DLD1 (cell line): ENCODE results near the gene RGPD3.
"Not testable (repeated sequence)": the region's sequence is repeated elsewhere in the genome, so short reads cannot be mapped to it uniquely, and the experiment has no call there.

Experiments
- in situ Hi-C: cut with HindIII; loops from 2 replicates; pipeline ENCODE4 v1.10.0; 2017; ENCODE audit warnings: low sequenced_read_pairs

Gene RGPD3

DNA sequence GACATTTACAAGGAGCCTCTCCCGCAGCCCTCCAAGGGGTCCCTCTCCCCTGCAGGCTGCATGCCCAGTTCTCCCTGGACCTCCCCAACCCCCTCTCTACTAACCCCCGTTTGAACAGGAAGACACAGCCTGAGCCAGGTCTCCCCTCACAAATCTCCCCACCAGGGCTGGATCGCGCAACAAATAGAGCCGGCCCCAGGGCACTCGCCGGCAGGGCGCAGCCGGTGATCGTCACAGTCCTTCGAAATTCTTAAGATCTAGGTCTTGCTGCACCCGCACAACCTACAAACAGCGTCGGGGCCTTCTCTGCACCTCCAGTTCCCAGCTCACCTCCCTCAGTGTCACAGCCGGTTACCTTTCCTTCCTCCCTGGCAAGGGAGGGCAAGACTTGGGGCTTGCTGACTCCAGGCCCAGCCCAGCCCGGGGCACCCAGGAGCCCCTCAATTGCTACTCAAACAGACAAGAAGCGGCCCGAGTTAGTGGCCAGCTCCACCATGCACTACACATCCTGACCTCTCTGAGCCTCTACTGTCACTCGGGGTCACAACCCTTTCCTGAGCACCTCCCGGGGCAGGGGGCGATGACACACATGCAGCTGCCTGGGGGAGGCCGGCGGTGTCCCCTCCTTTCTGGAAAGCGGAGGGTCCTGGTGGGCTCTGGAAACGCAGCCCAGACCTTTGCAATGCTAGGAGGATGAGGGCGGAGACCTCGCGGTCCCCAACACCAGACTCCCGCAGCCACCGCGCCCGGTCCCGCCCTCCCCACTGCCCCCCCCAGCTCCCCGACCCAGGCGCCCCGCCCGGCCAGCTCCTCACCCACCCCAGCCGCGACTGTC, 18.6 kb upstream of the RGPD3 start, which contains the start of gene CD8B2:
CD8B2 (plus strand) TSS at position 814 of the 835 bp plus-strand sequence. CDS start 63 bp downstream, outside the sequence.
- in situ Hi-C loops = not testable (repeated sequence)

DNA sequence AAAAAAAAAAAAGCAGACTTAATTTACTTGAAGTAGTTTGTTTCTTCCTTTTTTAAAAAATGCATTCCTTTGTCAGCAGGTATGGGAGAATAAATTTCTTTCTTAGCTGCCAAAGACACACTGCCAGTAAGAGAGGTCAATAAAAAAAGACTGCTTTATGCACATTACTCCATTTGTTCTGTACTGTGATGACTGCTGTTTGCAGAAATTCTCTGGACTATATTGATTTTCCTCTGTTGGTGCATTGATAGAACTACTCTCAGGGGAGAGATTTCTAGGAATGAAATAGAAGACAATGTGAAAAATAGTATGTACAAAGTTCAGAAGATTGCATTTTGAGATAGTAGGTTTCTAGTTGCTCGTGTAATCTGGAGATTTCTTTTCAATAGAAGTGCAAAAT, 11.3 kb upstream of the RGPD3 start:
- in situ Hi-C loops = not testable (repeated sequence)

DNA sequence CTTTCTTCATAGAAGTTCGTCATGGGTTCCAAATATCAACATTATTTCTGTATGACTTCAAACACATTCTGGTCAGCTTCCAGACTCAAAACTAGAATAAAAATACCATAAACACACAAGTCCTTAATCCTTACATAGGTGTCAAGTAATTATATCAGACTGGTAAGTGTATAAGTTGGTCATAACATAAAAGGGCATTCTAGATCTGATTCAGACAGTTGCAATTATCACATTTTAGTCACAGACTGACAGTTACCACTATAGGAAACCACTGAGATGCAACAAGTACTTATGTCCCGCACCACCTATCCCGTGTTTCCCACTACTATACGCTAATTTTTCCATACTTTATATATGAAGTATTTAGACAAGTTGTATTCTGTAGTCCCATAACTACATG, 9.4 kb upstream of the RGPD3 start:
- in situ Hi-C loops = not testable (repeated sequence)

DNA sequence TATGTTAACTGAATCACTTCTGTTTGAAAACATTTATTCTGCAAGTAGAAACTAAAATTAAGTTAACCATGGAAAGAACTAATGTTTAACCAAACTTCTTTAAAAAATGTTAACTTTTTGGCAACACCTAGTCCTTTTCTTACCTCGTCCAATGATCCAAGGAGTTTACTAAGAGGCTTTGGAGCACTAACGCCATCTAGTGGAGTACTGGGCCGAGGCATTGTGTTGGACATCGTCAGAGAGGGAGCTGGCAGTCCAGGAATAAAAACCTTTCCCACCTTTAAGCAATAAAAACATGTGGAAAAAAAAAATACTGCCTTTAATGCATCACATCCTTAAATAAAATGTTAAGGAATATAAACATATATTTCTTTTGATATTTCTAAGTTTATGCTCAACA, 2.4 kb upstream of the RGPD3 start:
- in situ Hi-C loops = not testable (repeated sequence)

DNA sequence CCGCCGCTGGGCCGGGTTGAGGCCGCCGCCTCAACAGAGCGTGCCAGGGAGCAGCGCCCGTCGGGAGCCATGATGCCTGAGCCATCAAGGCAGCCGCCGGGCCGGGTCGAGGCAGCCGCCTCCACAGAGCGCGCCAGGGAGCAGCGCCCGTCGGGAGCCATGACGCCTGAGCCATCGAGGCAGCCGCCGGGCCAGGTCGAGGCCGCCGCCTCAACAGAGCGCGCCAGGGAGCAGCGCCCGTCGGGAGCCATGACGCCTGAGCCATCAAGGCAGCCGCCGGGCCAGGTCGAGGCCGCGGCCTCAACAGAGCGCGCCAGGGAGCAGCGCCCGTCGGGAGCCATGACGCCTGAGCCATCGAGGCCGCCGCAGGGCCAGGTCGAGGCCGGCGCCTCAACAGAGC, 697 bp downstream of the RGPD3 start:
- in situ Hi-C loops = not testable (repeated sequence)

DNA sequence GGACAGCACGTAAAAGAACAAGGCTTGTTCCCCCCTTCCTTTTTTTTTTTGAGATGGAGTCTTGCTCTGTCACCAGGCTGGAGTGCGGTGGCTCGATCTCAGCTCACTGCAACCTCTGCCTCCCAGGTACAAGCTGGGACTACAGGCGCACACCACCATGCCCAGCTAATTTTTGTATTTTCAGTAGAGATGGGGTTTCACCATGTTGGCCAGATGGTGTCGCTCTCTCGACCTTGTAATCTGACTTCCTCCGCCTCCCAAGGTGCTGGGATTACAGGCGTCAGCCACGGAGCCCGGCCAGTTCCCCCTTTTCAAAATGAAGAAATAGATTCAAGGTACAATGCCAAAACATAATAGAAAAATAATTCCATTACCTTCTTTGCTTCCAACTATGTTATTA, 6.3 kb downstream of the RGPD3 start:
- in situ Hi-C loops = not testable (repeated sequence)

DNA sequence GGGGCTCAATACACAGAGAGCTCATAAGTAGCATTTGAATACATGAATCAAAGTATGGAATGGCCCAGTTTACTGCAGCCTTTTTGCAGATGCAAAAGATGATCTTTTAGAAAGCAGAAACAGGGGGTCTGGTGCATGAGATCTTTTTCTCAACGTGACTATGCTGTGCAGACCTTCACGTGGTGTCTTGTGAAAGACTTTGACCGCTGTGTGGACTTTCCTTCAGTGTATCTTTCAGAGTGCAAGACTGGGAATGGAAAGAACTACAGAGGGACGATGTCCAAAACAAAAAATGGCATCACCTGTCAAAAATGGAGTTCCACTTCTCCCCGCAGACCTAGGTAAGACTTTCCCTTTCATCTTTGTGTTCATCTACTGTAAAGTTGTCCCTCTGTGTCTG, 77.5 kb downstream of the RGPD3 start:
- in situ Hi-C loops = not testable (repeated sequence)

DNA sequence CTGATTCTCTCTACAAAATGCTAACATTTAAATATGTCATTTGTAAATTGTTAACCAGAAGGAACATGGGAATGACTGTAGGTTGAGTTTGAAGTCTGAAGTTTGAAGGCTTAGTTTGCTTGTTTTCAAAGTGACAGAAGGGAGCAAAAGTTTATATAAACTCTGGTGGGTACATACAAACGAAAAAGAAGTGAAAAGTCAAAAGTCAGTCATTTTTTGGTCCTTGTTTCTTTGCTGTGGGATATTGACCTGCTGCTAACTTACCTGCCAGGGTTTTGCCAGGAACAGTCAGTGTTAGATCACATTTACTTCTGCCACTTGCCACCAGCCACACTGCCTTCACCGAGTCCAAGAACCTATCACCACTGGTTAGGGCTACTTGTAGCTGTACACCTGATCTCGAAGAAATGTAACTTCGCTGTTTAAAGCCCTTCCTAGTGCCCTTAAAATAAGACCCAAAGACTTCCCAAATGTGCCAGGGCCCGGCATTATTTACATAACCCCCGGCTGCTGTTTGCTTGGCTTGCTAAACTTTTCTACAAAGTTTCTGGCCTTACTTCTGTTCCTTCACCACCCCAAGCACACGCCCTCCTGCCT, 79.3 kb downstream of the RGPD3 start:
- in situ Hi-C loops = not testable (repeated sequence)

DNA sequence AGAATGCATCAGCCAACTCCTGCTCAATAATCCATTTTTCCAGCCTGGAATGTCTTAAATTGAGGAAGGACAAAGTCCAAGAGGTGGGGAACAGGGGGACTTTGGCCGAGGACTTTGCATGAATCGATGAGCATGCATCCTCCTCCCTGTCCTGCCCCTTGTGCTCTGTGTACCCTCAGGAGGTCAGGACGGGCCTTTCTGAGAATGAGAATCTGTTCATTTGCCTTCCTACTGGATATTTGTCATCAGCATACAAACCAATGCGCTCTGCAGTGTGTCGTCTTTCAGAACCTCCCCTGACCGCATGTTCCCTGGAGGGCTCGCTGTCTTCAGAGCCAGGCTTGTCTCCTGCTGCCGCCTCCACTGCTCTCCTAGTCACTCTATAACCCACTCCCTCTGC, 83.7 kb downstream of the RGPD3 start:
- in situ Hi-C loops = not testable (repeated sequence)

DNA sequence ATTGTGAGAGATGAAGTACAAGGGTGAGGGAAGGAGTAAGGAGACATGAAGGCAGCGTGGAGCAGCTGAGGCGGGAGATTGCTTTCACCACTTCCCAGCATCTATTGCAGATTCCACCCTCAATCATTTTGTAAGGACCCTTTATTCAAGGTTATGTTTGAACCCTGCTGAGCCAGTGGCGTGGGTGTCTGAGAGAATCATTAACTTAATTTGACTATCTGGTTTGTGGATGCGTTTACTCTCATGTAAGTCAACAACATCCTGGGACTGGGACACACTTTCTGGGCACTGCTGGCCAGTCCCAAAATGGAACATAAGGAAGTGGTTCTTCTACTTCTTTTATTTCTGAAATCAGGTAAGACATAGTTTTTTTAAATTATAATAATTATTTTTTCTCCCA, 86.3 kb downstream of the RGPD3 start:
- in situ Hi-C loops = not testable (repeated sequence)

DNA sequence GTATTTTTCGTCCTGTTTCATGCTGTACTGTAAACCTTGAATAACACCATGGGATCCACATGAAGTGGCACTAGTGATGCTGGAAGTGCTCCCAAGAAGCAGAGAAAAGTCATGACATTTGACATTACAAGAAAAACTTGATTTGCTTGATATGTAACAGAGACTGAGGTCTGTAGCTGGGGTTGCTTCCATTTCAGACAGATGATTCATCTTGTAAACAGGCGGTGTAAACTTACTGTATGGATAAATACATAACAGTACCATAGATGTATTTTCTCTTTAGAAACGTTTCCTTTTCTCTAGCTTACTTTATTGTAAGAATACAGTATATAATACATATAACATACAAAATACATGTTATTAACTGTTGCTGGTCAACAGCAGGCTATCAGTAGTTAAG, 88.6 kb downstream of the RGPD3 start:
- in situ Hi-C loops = not testable (repeated sequence)

DNA sequence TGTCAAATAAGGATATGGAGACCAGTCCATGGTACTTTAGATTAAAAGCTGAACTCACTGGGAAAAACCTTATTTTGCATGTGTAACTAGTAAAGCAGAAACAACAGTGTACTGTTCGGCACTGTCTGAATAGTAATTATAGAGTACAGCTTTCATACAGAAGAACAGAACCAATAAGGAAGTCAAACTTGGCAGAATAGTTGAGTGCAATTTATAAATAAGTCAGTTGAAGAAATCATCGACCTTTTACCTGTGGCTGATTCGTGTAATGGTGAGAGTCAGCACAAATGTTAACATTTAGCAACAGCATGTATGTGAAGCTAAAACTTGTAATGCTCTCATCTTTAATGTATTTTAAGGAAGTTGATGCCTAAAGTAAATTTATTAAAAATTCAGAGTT, 99.0 kb downstream of the RGPD3 start:
- in situ Hi-C loops = not testable (repeated sequence)

DNA sequence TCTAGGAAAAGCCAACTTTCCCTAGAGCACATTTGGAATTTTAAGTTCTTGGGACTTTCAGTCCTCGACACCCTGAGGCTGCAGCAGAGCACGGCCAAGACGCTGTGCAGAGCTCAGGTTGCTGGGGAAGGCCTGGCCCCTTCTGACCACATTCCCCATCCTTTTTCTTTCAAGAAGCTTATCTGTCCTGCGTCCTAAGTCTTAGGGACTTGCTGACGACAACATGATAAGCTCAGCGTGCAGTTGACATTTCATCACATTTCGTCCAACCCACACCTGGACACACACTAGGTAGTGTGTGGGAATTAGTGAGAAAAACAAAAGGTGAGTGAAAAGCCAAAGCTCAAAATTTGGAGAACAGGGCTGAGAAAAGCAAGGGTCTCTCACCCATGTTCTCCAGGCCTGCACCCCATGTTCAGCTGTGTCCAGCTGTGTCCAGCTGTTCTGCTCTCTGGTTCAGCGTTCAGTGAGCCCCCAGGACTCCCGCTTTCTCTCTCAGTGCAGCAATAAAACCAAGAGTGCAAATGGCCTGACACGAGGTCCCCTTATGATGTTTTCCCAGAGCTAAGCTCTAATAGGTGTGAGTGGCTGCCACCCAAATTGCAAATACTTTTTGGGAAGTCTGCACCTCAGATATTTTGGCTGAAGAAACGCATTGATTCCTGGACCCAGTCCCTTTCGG, 101.9 kb downstream of the RGPD3 start:
- in situ Hi-C loops = no loop called here

DNA sequence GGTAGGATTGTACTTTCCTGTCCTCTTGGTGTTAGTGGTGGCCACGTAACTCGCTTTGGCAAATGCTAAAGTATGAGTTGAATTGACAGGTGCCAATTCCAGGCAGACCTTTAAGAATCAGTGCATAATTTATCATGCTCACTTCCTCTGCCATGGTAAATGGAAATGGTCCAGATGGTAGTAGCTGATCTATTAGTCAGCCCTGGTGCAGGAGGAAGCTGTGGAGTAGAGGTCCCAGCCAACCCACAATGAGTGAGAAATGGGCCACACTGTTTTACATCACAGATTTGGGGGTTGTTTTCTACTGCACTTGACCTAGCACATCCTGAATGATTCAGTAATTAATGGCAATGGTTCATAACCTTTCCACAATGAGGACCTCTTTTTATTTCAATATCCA, 104.4 kb downstream of the RGPD3 start:
- in situ Hi-C loops = no loop called here

DNA sequence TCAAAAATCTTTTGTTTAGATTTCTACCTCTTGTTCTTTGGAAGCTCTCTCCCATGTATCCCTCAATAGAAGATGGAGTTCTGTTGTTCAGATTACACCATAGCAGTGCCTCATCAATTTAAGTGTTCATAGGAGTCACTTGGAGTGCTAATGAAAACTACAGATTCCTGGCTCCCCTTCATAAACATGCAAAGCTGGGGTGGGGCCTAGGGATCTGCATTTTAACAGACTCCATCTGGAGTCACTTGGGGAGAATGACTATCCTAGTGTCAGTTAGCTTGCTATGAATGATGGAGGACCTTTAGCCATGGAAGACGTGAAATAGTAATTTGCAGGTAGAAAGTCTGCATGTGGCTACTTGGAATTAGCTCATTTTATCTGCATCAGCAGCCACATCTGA, 105.4 kb downstream of the RGPD3 start:
- in situ Hi-C loops = no loop called here

DNA sequence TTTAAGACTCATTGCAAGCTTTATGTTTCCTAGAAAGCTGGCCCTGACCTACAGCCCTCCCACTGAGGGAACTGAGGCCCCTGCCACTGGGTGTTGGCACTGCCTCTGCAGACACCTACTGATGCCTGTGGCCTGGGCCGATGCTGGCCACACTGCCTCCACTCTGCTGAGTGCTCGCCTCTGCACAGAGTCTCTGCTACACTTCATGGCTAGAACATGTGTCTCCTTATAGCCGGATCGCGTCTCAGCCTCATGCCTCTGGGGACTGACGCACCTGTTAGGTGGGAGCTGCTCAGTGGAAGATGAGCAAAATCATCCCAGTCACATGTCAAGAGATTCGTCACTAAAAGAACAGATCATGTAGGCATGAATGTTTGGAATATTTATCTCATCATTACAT, 108.7 kb downstream of the RGPD3 start:
- in situ Hi-C loops = no loop called here

DNA sequence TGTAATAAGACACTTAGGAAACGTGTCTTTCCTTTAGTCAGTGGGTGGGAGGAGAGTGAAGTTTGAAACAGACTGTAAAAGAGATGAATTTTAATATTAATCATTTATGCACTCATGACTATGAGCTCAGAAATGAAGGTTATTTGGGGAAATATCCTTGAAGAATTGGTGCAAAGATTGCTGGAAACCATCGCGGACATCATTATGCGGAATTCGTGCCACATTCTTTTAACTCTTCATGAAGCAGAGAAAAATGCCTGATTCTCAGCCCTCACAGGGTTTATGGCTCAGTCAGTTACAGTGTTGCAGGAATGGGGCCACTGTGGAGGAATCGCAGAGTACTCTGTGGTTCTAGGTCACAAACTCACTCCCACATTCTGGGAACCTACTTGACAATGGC, 109.7 kb downstream of the RGPD3 start:
- in situ Hi-C loops = no loop called here

DNA sequence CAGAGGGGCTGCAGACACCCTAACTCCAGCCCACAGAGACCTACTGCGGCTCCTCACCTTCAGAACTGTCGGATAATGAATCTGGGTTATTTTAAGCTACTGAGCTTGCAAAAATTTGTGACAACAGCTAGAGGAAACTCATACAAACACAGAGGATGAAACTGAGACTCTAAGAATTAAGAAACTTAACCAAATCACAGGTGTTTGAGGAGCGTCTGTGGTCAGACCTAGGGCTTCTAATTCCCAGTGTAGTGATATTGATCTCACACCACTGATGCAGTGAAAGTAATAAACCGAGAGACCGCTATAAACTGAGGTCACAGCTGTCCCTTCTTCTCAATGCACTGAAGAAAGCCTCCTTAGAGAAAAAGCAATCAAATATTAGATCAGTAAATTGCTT, 110.1 kb downstream of the RGPD3 start:
- in situ Hi-C loops = no loop called here

DNA sequence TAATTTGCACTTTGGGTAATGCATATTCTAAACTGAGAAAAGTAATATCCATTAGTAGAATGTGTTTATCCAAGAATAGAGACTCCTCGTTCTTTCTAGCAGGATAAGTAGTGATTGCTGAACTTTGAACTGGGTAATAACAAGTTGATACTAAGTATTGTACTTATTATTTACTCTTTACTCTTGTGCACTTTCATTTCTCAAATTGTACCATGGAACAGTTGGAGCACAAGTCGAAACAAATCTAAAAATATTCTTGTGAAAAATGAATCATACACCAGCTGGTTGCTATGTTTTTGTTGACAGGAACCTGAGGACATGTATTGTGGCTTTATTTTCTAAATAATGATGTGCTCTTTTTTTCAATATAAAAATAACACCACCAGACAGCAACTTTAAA, 111.9 kb downstream of the RGPD3 start:
- in situ Hi-C loops = no loop called here

DNA sequence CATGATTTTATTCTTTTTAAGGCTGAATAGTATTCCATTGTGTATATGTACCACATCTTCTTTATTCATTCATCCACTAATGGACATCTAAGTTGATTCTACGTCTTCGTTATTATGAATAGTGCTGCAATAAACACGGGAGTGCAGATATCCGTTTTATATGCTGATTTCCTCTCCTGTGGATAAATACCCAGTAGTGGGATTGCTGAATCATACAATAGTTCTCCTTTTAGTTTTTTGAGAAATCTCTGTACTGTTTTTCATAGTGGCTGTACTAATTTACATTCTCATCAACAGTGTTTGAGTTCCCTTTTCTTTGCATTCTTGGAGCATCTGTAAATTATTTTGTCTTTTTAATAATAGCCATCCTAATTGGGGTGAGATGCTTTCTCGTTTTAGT, 114.5 kb downstream of the RGPD3 start:
- in situ Hi-C loops = no loop called here

DNA sequence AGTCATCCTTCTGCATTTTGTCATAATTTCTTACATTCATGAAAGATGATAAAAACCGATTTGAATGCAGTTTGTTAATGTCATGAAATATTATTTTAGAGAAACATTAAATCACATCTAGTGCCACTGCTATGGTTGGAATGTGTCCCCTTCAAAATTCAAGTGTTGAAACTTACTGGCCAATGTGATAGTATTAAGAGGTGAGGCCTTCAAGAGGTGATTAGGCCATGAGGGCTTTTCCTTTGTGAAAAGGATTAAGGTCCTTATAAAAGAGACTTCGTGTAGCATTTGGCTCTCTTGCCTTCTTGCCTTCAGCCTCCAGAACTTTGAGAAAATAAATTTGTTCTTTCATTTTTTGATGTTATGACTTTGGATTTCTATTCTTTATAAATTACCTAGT, 117.2 kb downstream of the RGPD3 start:
- in situ Hi-C loops = no loop called here

DNA sequence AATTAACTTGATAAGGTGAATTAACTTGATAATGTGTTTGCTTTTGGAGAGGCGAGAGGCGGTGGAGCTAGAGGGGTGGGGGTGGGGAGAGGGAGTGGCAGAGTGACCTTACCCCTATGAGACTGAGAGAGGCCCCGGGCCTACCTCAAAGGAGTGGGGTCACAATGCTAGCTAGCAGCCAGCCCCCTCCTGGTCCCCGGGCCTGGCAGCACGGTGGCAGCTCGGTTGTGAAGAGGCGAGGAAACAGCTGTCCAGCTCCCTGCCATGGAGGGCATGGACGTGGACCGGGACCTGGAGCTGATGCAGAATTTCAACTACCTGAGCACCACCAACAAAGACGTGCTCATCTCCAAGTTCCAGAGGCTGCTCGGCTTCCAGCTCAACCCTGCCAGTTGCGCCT, 123.9 kb downstream of the RGPD3 start:
- in situ Hi-C loops = no loop called here
